CD4-positive, alpha-beta T cell treated with Interleukin-15 for 4 hours (primary cell): ENCODE results near the gene CNN2.

Experiments
- DNase-seq: peaks from one replicate; pipeline ENCODE4 v3.0.0-alpha.2; 2020; ENCODE audit warnings: low spot score

Gene CNN2

GRCh38 chr19:1081301-1082164, 55.1 kb downstream of the CNN2 start:
- no peak for DNase-seq

DNA sequence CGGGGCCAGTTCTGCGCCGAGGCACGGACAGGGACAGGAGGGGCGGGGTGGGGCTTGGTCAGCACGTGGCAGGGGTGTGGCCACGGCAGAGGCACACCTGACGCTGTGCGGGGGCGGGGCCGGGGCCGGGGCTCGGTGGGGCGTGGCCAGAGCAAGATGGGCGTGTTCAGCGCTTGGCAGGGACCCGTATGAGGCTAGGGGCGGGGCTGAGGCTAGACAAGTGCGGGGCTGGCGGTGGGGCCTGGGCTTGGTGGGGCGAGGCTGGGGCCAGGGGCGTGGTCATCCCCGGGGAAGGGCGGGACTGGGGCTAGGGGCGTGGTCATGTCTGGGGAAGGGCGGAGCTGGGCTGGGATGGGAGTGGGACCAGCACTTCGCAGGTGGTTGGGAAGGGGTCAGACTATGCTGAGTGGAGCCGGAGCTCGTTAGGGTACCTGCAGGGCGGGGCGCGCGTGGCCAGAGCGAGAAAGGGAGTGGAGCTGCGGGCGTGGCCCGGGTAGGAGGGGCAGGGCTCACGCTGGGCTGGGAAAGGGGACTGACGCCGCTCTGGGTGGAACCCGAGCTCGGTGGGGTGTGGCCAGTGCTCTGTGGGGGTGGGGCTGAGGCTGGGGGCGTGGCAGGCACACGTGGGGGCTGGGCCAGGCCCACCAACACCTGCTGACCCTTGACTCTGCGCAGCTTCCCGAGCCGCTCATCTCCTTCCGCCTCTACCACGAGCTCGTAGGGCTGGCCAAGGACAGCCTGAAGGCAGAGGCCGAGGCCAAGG, 55.9 kb downstream of the CNN2 start:
- peak; percentile 81 for DNase-seq

DNA sequence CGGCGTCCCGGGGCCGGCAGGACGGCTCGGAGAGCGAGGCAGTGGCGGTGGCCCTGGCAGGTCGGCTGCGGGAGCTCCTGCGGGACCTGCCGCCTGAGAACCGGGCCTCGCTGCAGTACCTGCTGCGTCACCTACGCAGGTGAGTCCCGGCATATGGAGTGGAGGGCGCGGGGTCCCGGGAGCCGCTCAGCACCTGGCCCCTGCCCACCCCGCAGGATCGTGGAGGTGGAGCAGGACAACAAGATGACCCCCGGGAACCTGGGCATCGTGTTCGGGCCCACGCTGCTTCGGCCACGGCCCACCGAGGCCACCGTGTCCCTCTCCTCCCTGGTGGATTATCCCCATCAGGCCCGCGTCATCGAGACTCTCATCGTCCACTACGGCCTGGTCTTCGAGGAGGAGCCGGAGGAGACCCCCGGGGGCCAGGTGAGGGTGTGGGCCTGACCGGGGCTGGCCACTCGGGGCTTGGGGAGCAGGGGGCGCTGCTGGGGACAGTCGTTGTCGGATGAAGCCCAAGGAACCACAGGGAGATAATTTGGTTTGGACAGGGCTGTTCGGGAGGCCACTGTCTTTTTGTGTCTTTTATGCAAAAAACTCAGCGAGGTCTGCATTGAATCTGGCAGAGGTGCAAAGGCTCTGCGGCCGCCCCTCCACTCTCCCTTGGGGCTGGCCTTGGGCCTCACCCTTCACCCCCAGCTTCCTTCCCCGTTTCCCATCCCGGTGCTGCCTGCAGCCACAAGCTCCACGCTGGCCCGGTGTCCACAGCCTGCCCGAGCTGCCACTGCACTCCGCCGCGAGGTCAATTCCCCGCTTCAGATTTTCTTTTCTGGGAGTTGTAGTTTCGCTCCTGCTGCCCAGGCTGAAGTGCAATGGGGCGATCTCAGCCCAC, 56.8 kb downstream of the CNN2 start:
- no peak for DNase-seq

- DNase-seq = no peak
Observed at GRCh38 chr19:1084024-1084868, 57.8 kb downstream of the CNN2 start.

GRCh38 chr19:1085053-1085658, 58.7 kb downstream of the CNN2 start:
- DNase-seq = no peak

DNA sequence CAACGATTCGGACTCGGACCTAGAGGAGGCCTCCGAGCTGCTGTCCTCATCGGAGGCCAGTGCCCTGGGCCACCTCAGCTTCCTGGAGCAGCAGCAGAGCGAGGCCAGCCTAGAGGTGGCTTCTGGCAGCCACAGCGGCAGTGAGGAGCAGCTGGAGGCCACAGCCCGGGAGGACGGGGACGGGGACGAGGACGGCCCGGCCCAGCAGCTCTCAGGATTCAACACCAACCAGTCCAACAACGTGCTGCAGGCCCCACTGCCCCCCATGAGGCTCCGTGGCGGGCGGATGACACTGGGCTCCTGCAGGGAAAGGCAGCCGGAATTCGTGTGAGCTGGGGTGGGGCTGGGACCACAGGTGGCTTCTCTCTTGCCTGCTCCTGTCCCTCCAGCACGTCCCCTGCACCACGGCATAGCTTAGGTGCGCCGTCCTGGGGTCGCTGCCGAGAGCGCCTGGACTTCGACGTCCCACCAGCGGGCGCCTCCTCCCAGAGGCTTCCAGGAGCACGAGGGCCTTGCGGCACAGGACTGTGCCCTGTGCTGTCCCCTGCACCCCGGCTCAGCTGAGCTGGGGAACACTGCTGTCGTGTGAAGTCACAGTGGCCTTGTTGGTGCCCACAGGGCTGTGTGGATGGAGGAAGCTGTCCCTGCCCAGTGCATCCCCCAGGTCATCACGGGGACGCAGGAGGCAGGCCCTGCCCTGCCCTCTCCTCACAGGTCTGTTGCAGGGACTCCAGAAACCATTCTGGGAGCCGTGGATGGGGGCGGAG, 59.5 kb downstream of the CNN2 start:
- no peak for DNase-seq

DNA sequence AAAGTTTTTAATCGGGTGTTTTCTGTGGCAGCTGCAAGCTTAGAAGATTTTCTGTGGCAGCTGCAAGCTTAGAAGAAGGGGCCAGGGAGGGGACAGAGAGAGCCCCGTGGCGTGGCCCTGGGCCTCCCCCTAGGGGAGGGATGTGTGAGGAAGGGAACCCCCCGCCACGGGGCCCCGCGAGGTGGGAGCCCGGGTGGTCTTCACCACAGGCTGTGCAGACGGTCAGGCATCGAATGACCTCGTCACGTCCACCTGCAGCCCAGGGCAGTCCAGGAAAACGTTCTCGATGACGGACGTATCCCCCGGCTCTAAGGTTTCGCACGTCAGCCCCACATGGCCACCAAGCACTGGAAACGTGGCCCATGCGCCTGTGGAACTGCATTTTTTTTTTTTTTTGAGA, 60.2 kb downstream of the CNN2 start:
- DNase-seq = no peak

- DNase-seq = peak; percentile 50
Observed at GRCh38 chr19:1087813-1088415, 61.5 kb downstream of the CNN2 start.

DNA sequence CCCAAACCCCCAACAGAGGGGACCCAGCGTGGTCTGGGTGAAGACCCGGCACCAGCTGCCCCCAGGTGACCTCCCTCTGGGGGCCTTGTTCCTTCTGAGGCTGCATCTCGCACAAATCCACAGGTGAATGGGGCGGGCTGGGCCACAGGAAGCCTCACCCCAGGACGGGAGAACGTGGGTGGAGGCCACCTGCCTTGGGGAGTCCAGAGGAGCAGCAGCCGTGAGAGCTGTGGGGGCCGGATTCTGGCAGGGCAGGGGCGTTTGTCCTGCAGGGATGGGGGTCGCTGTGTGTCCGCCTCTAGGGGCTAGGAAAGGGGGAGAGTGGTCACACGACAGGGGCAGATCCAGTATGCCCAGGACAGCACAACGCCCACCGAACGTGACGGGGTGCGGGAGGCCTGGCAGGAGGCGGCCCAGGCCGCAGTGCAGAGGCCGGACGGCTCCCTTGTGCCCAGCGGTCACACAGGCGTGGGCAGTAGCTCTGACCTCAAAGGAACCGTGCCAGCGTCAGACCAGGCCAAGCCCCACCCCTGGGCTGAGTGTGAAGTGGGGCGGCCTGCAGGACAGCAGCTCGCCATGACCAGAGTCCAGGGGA, 62.1 kb downstream of the CNN2 start:
- DNase-seq = no peak
